Suppressor macrophage treated with lipopolysaccharide for 1 hour (primary cell): ENCODE data around the gene TM4SF4.

ENCODE experiments used
- DNase-seq, 3 donors: peaks; one replicate each; pipeline ENCODE4 v3.0.0-alpha.2; 2020 to 2022

TM4SF4 gene

GRCh38 chr3:149515249-149515648 is 40.8 kb downstream of the TM4SF4 start:
- no peak for DNase-seq

DNA sequence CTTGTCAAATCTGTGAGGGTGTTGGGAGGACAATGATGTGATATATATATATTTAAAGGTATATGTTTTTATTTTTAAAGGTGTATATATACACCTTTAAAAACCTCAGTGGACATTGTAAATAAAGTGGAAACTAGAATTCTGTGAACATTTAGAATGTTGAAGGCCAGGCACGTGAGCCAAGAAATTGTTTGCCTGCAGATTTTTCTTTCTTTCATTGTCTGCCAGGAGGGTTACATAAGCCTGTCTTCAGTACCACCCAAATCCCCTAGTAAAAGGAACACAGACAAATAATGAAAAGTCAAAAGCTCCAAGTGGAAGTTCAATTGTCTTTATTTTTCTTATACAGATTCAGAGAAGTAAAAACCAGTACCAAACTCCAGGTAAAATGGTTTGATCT is 42.4 kb downstream of the TM4SF4 start:
- no peak for DNase-seq

- DNase-seq: no peak
Observed at GRCh38 chr3:149519912-149520311, 45.4 kb downstream of the TM4SF4 start.

- DNase-seq: peak; percentile 68 to 79 (median 79)
Observed at GRCh38 chr3:149523512-149524299, 49.2 kb downstream of the TM4SF4 start.

DNA sequence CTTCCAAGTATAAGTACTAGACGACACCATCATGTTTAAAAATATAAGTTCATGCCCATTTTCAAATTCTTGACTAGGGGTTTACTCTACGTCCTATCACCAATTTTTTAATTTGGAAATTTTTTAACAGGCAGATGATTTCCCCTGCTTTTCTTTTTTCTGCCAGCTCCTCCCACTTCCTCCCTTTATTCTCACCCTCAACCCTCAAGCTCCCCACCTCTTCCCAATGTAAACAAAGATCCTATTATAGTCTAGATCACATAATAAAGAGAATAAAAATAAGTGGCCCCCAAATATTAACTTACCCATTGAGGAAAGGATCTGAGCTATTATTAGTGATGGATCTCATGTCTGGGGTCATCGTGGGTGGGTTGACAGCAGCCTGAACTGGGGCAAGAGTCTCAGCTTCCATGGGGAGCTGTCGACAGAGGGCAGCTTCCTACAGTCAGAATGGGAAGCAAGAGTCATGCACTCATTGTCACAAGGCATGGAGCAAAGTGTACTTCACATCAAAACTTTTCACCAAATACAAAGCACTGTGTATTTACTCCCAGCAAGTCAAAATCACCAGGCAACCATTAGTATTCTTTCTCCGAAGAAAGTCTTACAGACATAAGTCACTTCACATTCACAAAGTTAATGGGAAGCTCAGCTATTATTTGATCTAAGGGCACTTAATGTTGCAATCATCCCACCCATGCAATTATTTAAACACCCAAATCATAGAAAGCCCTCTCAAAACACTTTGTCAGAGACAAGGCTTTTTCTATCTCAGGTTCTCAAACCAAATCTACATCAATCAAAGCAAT is 53.2 kb downstream of the TM4SF4 start:
- peak; percentile 81 to 83 (median 82) for DNase-seq

DNA sequence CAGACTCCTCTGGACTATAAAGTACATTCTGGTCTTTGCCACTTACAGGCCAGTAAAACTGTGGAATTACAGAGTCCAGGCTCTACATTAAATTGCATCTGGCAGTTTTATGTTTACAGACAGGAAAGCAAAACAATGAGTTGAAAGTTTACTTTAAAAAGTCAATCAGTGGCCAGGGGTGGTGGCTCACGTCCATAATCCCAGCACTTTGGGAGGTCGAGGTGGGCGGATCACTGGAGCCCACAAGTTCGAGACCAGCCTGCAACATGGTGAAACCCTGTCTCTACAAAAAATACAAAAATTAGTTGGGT is 53.8 kb downstream of the TM4SF4 start:
- no peak for DNase-seq

DNA sequence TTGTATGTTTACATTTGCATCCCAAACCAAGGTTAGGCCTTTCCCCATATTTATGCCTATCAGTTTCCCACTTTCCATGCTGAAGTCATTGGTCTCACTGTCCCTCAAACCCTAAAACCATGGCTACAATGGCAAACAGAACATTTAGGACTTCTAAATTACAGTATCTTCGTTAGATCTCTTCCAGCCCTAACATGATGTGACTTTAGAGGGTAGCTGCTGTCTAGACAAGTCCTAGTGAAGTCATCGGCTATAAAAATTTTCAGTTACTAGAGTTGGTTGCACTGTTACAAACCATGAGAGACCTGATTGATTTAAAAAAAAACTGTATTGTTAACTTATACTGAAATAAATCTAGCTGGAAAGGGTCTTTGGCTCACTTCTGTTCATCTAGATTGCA is 54.6 kb downstream of the TM4SF4 start:
- DNase-seq: no peak

DNA sequence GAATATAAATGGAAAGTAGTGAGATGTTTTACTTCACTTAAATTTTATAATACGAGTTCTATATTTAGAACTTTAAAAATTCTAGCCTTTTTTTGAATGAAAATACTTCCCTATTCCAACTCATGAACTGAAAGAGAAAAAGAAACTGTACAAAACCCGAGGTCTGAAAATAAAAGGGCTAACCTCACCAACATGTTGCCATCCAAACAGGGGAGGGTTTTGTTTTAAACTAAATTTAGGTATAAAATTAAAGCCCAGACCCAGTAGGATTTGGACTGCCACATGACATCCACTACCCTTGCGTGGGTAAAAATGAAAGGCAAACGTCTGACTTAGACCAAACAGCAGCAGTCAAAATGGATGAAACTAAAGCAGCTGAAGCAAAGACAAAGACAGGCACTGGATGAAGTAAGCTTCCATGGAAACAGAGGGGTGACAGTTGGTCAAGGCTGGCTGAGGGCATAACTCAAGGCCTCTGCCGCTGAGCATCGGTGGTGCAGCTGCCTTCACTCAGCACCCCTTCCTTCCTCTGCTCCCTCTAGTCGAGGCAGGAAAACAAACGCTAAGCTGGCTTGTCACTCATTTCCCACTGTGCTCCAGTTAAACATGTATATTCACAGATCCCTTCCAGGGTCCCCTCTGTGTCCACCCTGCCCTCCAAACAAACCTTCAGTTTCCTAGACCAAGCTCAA is 58.1 kb downstream of the TM4SF4 start:
- peak; percentile 30 to 51 (median 34) for DNase-seq

DNA sequence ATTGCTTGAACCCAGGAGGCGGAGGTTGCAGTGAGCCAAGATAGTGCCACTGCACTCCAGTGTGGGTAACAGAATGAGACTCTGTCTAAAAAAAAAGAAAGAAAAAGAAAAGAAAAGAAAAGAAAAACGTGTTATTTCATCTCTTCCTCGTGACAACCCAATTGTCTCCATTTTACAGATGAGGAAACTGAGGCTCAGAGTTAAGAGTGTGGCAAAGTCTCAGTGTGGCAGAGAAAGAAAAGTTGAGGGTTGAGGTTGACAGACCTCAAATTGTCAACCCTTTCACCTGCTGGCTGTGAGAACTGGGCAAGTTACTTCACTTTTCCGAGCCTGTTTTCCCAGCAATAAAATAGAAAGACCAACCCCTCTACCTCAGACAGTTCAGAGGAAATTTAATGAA is 59.6 kb downstream of the TM4SF4 start:
- DNase-seq: no peak

GRCh38 chr3:149534671-149535332 is 60.3 kb downstream of the TM4SF4 start:
- DNase-seq: no peak

- no peak for DNase-seq
Observed at GRCh38 chr3:149535333-149535685, 60.8 kb downstream of the TM4SF4 start.

- no peak for DNase-seq
Observed at GRCh38 chr3:149536429-149536828, 61.9 kb downstream of the TM4SF4 start.

GRCh38 chr3:149538371-149538770 is 63.9 kb downstream of the TM4SF4 start:
- DNase-seq: no peak

DNA sequence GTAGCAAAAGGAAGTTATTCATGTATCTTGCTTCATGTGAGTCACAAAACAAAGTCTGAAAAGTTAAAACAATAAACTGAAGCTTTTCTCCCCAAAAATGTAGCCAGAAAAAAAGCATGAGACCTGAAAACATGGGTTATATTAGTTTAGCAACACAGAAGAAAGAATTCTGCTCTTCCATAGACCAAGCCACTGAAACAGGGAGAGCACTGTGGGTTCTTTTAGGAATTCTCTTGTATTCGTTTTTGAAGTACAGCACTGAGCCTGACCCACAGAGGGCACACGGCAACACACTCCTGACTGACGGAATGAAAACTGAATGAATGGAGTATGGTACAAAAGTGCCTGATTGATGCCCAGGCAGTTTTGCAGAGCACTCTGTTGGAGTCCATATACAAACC is 66.6 kb downstream of the TM4SF4 start:
- DNase-seq: no peak

GRCh38 chr3:149542375-149543312 is 68.1 kb downstream of the TM4SF4 start:
- DNase-seq: no peak

- no peak for DNase-seq
Observed at GRCh38 chr3:149545049-149545448, 70.6 kb downstream of the TM4SF4 start.

- DNase-seq: no peak
Observed at GRCh38 chr3:149547413-149547812, 72.9 kb downstream of the TM4SF4 start.

DNA sequence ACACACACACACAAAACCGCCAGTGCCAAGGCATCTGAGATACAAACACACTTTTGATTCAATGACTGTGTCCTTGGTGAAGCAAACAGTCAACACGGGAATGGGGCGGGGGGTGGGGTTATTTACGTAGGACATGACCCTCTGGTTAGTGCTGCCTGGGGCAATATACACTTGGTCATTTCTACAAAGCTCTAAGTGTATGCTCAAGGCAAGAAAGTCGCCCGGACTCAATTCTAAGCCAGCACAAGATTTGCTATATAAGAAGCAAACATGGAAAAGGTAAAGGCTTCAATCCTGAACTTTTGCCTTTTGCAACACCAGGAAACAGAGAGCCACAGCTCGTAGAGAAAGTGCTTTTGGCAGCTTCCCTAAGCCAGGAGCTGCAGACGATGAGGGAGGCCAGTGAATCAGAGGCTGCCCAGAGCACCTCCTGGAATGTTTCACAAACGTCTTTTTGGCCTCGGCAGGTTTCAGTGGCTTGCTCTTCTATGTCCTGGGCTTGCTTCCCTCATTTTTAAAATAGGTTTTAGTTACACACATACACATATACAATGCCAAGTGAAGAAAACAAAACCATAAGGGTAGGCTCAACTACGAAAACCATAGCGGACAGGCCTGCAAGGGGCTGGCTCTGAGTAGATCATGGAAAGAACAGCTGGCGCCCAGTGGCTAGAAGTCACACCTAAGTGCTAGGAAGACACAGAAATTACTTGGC is 73.6 kb downstream of the TM4SF4 start:
- DNase-seq: no peak

- no peak for DNase-seq
Observed at GRCh38 chr3:149548669-149549065, 74.2 kb downstream of the TM4SF4 start.

GRCh38 chr3:149551500-149551899 is 77.0 kb downstream of the TM4SF4 start:
- peak in 1 of 3 donors; percentile 14 for DNase-seq

DNA sequence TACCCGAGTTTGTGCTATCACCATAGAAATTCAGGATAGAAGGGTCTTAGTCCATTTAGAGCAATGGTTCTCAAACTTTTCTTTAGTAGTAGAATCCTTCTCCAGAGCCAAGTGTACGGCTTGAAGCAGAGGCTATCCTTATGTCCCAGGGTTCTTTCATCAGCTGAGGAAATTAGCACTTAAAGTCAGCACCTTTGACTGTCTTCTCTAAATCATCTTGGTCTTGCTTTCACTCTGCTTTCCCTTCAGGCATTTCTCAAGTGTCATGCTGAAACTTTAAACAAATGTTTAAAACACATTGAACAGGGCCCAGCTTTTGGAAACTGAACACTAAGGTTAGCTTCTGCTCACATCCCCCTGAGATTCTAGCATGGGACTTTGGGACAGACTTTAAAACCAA is 78.2 kb downstream of the TM4SF4 start:
- DNase-seq: no peak
